Measurements from ENCODE around the gene RYR2.

Gene RYR2

GRCh38 chr1:237152506-237153335 is 110.7 kb downstream of the RYR2 start:
- no peak for DNase-seq

- no peak for DNase-seq
These were observed 112.2 kb downstream of the RYR2 start for GRCh38 chr1:237154157-237154556.

GRCh38 chr1:237164406-237165352 is 122.7 kb downstream of the RYR2 start:
- no peak for DNase-seq

GRCh38 chr1:237166086-237166485 is 124.1 kb downstream of the RYR2 start:
- no peak for DNase-seq

- no peak for DNase-seq
These were observed 124.7 kb downstream of the RYR2 start for GRCh38 chr1:237166593-237167101.

GRCh38 chr1:237170149-237170548 is 128.2 kb downstream of the RYR2 start:
- no peak for DNase-seq

- DNase-seq, result no peak
These were observed 129.6 kb downstream of the RYR2 start for GRCh38 chr1:237171454-237172117.

- DNase-seq, result no peak
These were observed 130.1 kb downstream of the RYR2 start for GRCh38 chr1:237172118-237172485.

GRCh38 chr1:237179503-237179902 is 137.5 kb downstream of the RYR2 start:
- DNase-seq, result no peak

- DNase-seq, result no peak
These were observed 138.3 kb downstream of the RYR2 start for GRCh38 chr1:237180256-237180655.

GRCh38 chr1:237181743-237182317 is 139.8 kb downstream of the RYR2 start:
- DNase-seq, result no peak

GRCh38 chr1:237183963-237184540 is 142.1 kb downstream of the RYR2 start:
- no peak for DNase-seq

GRCh38 chr1:237186675-237187074 is 144.7 kb downstream of the RYR2 start:
- DNase-seq, result no peak

- no peak for DNase-seq
These were observed 145.9 kb downstream of the RYR2 start for GRCh38 chr1:237187842-237188241.

GRCh38 chr1:237191403-237191802 is 149.4 kb downstream of the RYR2 start:
- no peak for DNase-seq

GRCh38 chr1:237197470-237198425 is 155.8 kb downstream of the RYR2 start:
- DNase-seq, result no peak

- DNase-seq, result no peak
These were observed 157.0 kb downstream of the RYR2 start for GRCh38 chr1:237199026-237199425.

GRCh38 chr1:237201155-237201554 is 159.2 kb downstream of the RYR2 start:
- no peak for DNase-seq

- DNase-seq, result no peak
These were observed 162.9 kb downstream of the RYR2 start for GRCh38 chr1:237204841-237205240.

GRCh38 chr1:237205400-237206064 is 163.5 kb downstream of the RYR2 start:
- no peak for DNase-seq

- DNase-seq, result no peak
These were observed 164.1 kb downstream of the RYR2 start for GRCh38 chr1:237206065-237206414.

Data from NK-92 treated with Interleukin-12 subunit alpha and Interleukin-12 subunit beta, amount 100 ng/mL, for 24 hours (cell line).